HL-60 (cell line): ENCODE results near the gene BOK.

Experiments
- CTCF ChIP-seq: IDR thresholded peaks from one replicate; pipeline ENCODE4 v1.5.1; 2011; ENCODE audit warnings: low read length, control low read depth, inconsistent platforms; ENCODE audit not compliant: insufficient read depth
- POLR2AphosphoS5 ChIP-seq: IDR thresholded peaks from 2 replicates; pipeline ENCODE4 v1.6.1; 2012; ENCODE audit warnings: low read depth

GRCh38 chr2:241611062-241611461, 52.5 kb downstream of the BOK start:
- TF ChIP-seq POLR2AphosphoS5 (no peak), CTCF (no peak)
